Natural killer cell (primary cell): ENCODE data around the gene SMARCD3. TPM values are rescaled to one million over a fixed set of nuclear protein-coding genes. Genes with fewer than 3 reads are reported as not detected.

Experiments
- ATAC-seq, 3 donors: fragments of 150-1000 bp in 2 of 3; fragments of 200-7000 bp in 1 of 3; cut with Tn5 transposase; 1 replicate in 1 of 3; 2 replicates in 2 of 3; pipeline ENCODE4 v1.10.0; 2021; ENCODE audit warnings: mild to moderate bottlenecking in 2 of 3, moderate library complexity in 2 of 3
- DNase-seq, 2 donors: peaks; one replicate each; pipeline versions ENCODE4 v3.0.0 to v3.0.0-alpha.2; 2013 to 2021; ENCODE audit warnings: mixed read lengths in 1 of 2
- H3K27ac ChIP-seq: one replicate; pipeline ENCODE4 v1.5.1; 2013; ENCODE audit warnings: mild to moderate bottlenecking, low read length
- H3K27me3 ChIP-seq: one replicate; pipeline ENCODE4 v1.6.1; 2013; ENCODE audit warnings: low read length; ENCODE audit not compliant: control insufficient read depth, insufficient read depth
- H3K36me3 ChIP-seq: one replicate; pipeline ENCODE4 v1.6.1; 2013; ENCODE audit warnings: low read length; ENCODE audit not compliant: control insufficient read depth, insufficient read depth
- H3K4me1 ChIP-seq: one replicate; pipeline ENCODE4 v1.6.1; 2013; ENCODE audit warnings: low read length; ENCODE audit not compliant: control insufficient read depth, insufficient read depth
- H3K4me3 ChIP-seq: one replicate; pipeline ENCODE4 v1.5.1; 2013; ENCODE audit warnings: low read length
- H3K9me3 ChIP-seq: one replicate; pipeline ENCODE4 v1.6.1; 2013; ENCODE audit warnings: low read length; ENCODE audit not compliant: control insufficient read depth, insufficient read depth
- H3K27ac Mint-ChIP-seq, 2 donors: one replicate each; pipeline ENCODE4 v1.8.0; 2022; ENCODE audit warnings: mild to moderate bottlenecking in 2 of 2, mixed read lengths in 2 of 2, moderate library complexity in 1 of 2
- H3K27me3 Mint-ChIP-seq, 2 donors: one replicate each; pipeline ENCODE4 v1.8.0; 2022; ENCODE audit warnings: low read depth in 2 of 2, mixed read lengths in 2 of 2
- H3K36me3 Mint-ChIP-seq: one replicate; pipeline ENCODE4 v1.8.0; 2022; ENCODE audit warnings: mixed read lengths
- H3K4me1 Mint-ChIP-seq, 2 donors: one replicate each; pipeline ENCODE4 v1.8.0; 2022; ENCODE audit warnings: mixed read lengths in 2 of 2
- H3K4me3 Mint-ChIP-seq: one replicate; pipeline ENCODE4 v1.8.0; 2022; ENCODE audit warnings: mild to moderate bottlenecking, moderate library complexity, mixed read lengths
- H3K9me3 Mint-ChIP-seq, 2 donors: one replicate each; pipeline ENCODE4 v1.8.0; 2022; ENCODE audit warnings: mixed read lengths in 2 of 2
- WGBS: methylation state at CpG from one replicate; pipeline ENCODE4 v1.1.7; 2013; ENCODE audit warnings: missing lambda C conversion rate; ENCODE audit not compliant: insufficient coverage; 5-methylcytosine and 5-hydroxymethylcytosine counted together
- intact Hi-C: fragments of 100-400 bp; cut with micrococcal nuclease; formaldehyde crosslinking; loops from one replicate; pipeline ENCODE4 v1.14.2; 2022
- total RNA-seq, 4 donors: library from RNA; stranded (reverse); fragments of 120-200 nt in 1 of 4; gene quantifications; one replicate each; pipeline versions ENCODE4 v1.2.3 to v1.2.4, GENCODE V29; 2013 to 2022
- TF ChIP-seq, protein P1 (sequence below): fragments of 200-600 bp; IDR thresholded peaks from one replicate; pipeline ENCODE4 v1.8.0; 2022; ENCODE audit warnings: antibody characterized with exemption

SMARCD3 gene
- total RNA-seq, 3 donors from 2014 or later (not counting 1 experiment from before 2014, with no cell fraction given) = 3.1 to 8.7 (median 6.5) TPM

DNA sequence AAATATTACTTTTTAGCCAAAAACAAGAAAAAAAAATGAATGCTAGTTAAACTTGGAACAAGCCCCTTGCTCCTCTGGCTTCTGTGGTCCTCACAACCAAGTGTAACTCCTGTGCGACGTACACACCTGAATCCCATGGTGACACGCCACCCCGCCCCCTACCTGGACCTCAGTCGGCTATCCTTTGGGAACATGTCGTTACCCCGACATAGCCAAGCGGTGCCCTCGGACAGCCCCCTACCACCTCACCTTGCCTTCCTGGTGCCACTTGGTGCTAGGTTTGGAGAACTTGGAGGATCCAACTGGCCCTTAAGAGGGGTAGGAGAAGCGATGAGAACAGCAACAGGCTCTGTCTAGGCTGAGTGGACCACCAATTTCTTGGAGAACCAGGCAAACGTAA is 12.0 kb upstream of the SMARCD3 start:
- H3K36me3 Mint-ChIP-seq = no peaks in the 10 kb centered on the region
- H3K4me3 Mint-ChIP-seq = no peak overlapping the region
- Histone ChIP-seq H3K27me3 (peaks cover 2% of the 10 kb centered on the region), H3K36me3 (no peaks in the 10 kb centered on the region), H3K4me3 (no peak overlapping the region), H3K9me3 (no peaks in the 10 kb centered on the region), H3K27ac (no peak overlapping the region), H3K4me1 (no peaks in the 10 kb centered on the region)
- 88% methylated on average over 11 of the region's 11 CpGs for WGBS
- TF ChIP-seq, protein P1, sequence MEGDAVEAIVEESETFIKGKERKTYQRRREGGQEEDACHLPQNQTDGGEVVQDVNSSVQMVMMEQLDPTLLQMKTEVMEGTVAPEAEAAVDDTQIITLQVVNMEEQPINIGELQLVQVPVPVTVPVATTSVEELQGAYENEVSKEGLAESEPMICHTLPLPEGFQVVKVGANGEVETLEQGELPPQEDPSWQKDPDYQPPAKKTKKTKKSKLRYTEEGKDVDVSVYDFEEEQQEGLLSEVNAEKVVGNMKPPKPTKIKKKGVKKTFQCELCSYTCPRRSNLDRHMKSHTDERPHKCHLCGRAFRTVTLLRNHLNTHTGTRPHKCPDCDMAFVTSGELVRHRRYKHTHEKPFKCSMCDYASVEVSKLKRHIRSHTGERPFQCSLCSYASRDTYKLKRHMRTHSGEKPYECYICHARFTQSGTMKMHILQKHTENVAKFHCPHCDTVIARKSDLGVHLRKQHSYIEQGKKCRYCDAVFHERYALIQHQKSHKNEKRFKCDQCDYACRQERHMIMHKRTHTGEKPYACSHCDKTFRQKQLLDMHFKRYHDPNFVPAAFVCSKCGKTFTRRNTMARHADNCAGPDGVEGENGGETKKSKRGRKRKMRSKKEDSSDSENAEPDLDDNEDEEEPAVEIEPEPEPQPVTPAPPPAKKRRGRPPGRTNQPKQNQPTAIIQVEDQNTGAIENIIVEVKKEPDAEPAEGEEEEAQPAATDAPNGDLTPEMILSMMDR = no peak
- H3K27ac Mint-ChIP-seq = no peak overlapping the region
- no peaks in the 10 kb centered on the region for H3K4me1 Mint-ChIP-seq
- intact Hi-C loops = no loop called here
- ATAC-seq (no peak), DNase-seq (no peak)
- H3K9me3 Mint-ChIP-seq = no peaks in the 10 kb centered on the region
- peaks cover 25 to 29% of the 10 kb centered on the region in 2 donors for H3K27me3 Mint-ChIP-seq

DNA sequence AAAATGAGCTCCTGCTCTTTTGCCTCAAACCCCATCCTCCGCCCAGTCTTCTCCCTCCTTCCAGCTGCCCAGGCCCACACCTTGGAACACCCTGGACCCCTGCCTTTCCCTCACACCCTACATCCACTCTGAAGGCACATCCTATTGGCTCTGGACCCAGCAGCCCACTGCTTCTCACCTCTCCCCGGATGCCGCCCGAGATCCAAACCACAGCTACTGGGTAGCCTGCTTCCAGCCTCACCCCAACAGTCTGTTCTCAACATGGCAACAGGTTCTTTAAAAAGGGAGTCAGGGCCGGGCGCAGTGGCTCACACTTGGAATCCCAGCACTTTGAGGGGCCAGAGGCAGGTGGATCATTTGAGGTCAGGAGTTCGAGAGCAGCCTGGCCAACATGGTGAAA is 9.5 kb upstream of the SMARCD3 start:
- Mint-ChIP-seq H3K4me1 (no peaks in the 10 kb centered on the region), H3K9me3 (no peaks in the 10 kb centered on the region), H3K4me3 (no peak overlapping the region), H3K27ac (no peak overlapping the region), H3K36me3 (no peaks in the 10 kb centered on the region), H3K27me3 (peaks cover 45 to 46% of the 10 kb centered on the region in 2 donors)
- WGBS = 87% methylated on average over 7 of the region's 7 CpGs
- H3K9me3 ChIP-seq = no peaks in the 10 kb centered on the region
- peaks cover under 1% of the 10 kb centered on the region for H3K27me3 ChIP-seq
- H3K36me3 ChIP-seq = no peaks in the 10 kb centered on the region
- H3K27ac ChIP-seq = no peak overlapping the region
- no peaks in the 10 kb centered on the region for H3K4me1 ChIP-seq
- no peak overlapping the region for H3K4me3 ChIP-seq
- intact Hi-C loops = no loop called here
- TF ChIP-seq, protein P1 = no peak
- ATAC-seq (no peak), DNase-seq (no peak)

DNA sequence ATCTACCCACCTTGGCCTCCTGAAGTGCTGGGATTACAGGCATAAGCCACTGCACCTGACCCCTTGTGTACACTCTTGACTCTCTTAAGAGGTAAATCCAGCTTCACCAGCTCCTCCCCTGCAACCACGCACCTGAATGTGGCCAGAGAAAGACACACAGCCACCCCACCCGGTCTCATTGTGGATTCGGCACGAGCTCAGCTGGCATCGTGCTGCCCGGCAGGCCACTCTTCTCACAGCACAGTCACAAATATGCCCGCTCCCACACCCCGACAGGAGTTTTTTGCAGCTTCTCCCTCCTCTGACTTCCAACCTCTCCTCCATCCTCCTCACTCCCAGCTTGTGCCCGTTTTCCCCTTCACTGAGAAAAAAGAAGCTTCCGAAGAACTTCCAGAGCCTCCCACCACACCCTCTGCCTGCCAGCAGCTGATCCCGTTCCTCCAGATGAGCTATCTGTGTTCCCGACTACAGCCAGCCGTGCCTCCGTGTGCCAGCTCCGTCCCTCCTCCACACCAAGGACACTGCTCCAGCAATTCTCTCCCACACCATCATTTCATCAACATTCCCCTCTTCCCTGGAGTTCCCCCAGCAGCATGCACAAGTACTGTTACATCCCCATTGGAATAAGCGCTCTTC is 8.0 kb upstream of the SMARCD3 start:
- peaks cover 7% of the 10 kb centered on the region for H3K4me1 ChIP-seq
- TF ChIP-seq, protein P1 = no peak
- no peak overlapping the region for H3K27ac ChIP-seq
- ATAC-seq (no peak), DNase-seq (no peak)
- peaks cover 0 to 9% of the 10 kb centered on the region in 2 donors for H3K4me1 Mint-ChIP-seq
- H3K27me3 ChIP-seq = peaks cover 9% of the 10 kb centered on the region
- no peaks in the 10 kb centered on the region for H3K36me3 Mint-ChIP-seq
- no peak overlapping the region for H3K27ac Mint-ChIP-seq
- 89% methylated on average over 16 of the region's 16 CpGs for WGBS
- H3K36me3 ChIP-seq = no peaks in the 10 kb centered on the region
- no peak overlapping the region for H3K4me3 Mint-ChIP-seq
- H3K27me3 Mint-ChIP-seq = peaks cover 52 to 57% of the 10 kb centered on the region in 2 donors
- H3K9me3 ChIP-seq = no peaks in the 10 kb centered on the region
- intact Hi-C loops = no loop called here
- no peaks in the 10 kb centered on the region for H3K9me3 Mint-ChIP-seq
- H3K4me3 ChIP-seq = no peak overlapping the region

DNA sequence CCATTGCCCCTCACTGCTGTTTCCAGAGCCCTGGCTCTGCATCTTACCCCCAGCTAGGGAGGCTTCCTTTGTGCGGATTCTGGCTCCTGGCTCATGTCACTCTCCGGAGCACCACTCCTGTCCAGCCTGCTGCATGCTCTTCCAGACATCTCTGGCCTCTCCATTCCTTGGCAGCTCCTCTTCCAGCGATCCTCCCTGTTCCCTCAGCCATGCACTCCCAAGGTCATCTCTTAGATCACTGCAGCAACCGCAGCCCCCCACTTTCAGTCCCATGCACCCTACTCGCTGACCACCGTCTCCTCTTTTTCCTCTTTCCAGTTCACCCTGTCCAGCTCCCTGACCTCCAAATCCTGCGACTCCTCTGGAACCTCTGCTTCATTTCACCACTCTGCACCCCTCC is 6.9 kb upstream of the SMARCD3 start:
- intact Hi-C loops = no loop called here
- H3K27me3 Mint-ChIP-seq = peaks cover 60 to 65% of the 10 kb centered on the region in 2 donors
- H3K27ac ChIP-seq = no peak overlapping the region
- H3K4me1 Mint-ChIP-seq = peaks cover 7 to 19% of the 10 kb centered on the region in 2 donors
- no peak overlapping the region for H3K27ac Mint-ChIP-seq
- peaks cover 13% of the 10 kb centered on the region for H3K27me3 ChIP-seq
- no peak overlapping the region for H3K4me3 Mint-ChIP-seq
- no peaks in the 10 kb centered on the region for H3K36me3 ChIP-seq
- no peaks in the 10 kb centered on the region for H3K36me3 Mint-ChIP-seq
- H3K4me3 ChIP-seq = no peak overlapping the region
- H3K9me3 Mint-ChIP-seq = no peaks in the 10 kb centered on the region
- ATAC-seq (no peak), DNase-seq (no peak)
- peaks cover 12% of the 10 kb centered on the region for H3K4me1 ChIP-seq
- H3K9me3 ChIP-seq = no peaks in the 10 kb centered on the region
- TF ChIP-seq, protein P1 = no peak
- 92% methylated on average over 7 of the region's 7 CpGs for WGBS
